HepG2 (cell line): ENCODE measurements around the gene SETD3. TPM values are rescaled to one million over a fixed set of nuclear protein-coding genes. Genes with fewer than 3 reads are reported as not detected.

ENCODE experiments used
- EHMT2 ChIP-seq: fragments of 200-600 bp; sonication (generic); IDR thresholded peaks from 2 replicates; pipeline ENCODE4 v1.7.0; 2017; ENCODE audit warnings: antibody characterized with exemption, low read depth, low read length, borderline replicate concordance
- HDAC1 ChIP-seq: sonication (generic); formaldehyde crosslinking; IDR thresholded peaks from 2 replicates; pipeline ENCODE4 v1.5.1; 2020; ENCODE audit warnings: mild to moderate bottlenecking, missing genetic modification reagents
- JUND ChIP-seq: sonication (generic); formaldehyde crosslinking; IDR thresholded peaks from 2 replicates; pipeline ENCODE4 v1.8.0; 2022; ENCODE audit warnings: mild to moderate bottlenecking, missing genetic modification reagents
- NR2F6 ChIP-seq, 2 experiments: IDR thresholded peaks; 2 replicates each; pipeline ENCODE4 v1.6.1; 2016; ENCODE audit warnings: antibody characterized with exemption in 1 of 2, mild to moderate bottlenecking in 1 of 2
- PTBP1 ChIP-seq: fragments of 200-400 bp; formaldehyde crosslinking; IDR thresholded peaks from 2 replicates; pipeline ENCODE4 v1.6.1; 2018; ENCODE audit warnings: low read length, low read depth; ENCODE audit not compliant: poor library complexity, severe bottlenecking
- TAF15 ChIP-seq: fragments of 200-400 bp; formaldehyde crosslinking; IDR thresholded peaks from one replicate; pipeline ENCODE4 v1.6.1; 2018; ENCODE audit warnings: mild to moderate bottlenecking, low read depth, low read length; ENCODE audit not compliant: poor library complexity, severe bottlenecking
- ZNF160 ChIP-seq: sonication (generic); formaldehyde crosslinking; IDR thresholded peaks from 2 replicates; pipeline ENCODE4 v1.8.0; 2022; ENCODE audit warnings: mild to moderate bottlenecking, inconsistent platforms, missing genetic modification reagents
- ZNF451 ChIP-seq: sonication (generic); formaldehyde crosslinking; IDR thresholded peaks from 2 replicates; pipeline ENCODE4 v1.5.0; 2020; ENCODE audit warnings: mild to moderate bottlenecking, missing genetic modification reagents
- ZNF616 ChIP-seq: sonication (generic); formaldehyde crosslinking; IDR thresholded peaks from 2 replicates; pipeline ENCODE4 v1.5.0; 2020; ENCODE audit warnings: low read depth, mild to moderate bottlenecking, missing genetic modification reagents
- ZSCAN31 ChIP-seq: sonication (generic); formaldehyde crosslinking; IDR thresholded peaks from 2 replicates; pipeline ENCODE4 v1.5.0; 2020; ENCODE audit warnings: low read depth, mild to moderate bottlenecking, missing genetic modification reagents
- polyA plus RNA-seq, 8 experiments: library from polyadenylated mRNA; depleted of rRNA in 3 of 8; stranded (reverse) in 7 of 8; unstranded in 1 of 8; fragments of >200 nt; fragmentation: Illumina TruSeq in 4 of 8; extraction: Trizol in 4 of 8; gene quantifications; 2 replicates each; pipeline versions ENCODE4 v1.2.1 to v1.2.3, GENCODE V29; 2011 to 2016; ENCODE audit warnings: low read depth in 4 of 8, missing spikeins in 1 of 8, mixed read lengths in 1 of 8; ENCODE audit not compliant: insufficient read depth in 1 of 8
- total RNA-seq, 5 experiments: library from RNA; depleted of rRNA; stranded (reverse); fragments of >200 nt; fragmentation: Illumina TruSeq; extraction: Trizol; gene quantifications; 2 replicates each; pipeline ENCODE4 v1.2.3, GENCODE V29; 2016; ENCODE audit warnings: low read depth in 1 of 5
- TF ChIP-seq, protein P1 (sequence below): sonication (generic); formaldehyde crosslinking; conservative IDR thresholded peaks from 2 replicates; pipeline ENCODE4 v1.8.0; 2022; ENCODE audit warnings: mild to moderate bottlenecking, moderate library complexity, missing genetic modification reagents
- TF ChIP-seq, protein P2 (sequence below): sonication (generic); formaldehyde crosslinking; IDR thresholded peaks from 2 replicates; pipeline ENCODE4 v1.8.1; 2022; ENCODE audit warnings: mild to moderate bottlenecking, missing genetic modification reagents
- TF ChIP-seq, protein P3 (sequence below): sonication (generic); formaldehyde crosslinking; IDR thresholded peaks from 2 replicates; pipeline ENCODE4 v1.4.0; 2020; ENCODE audit warnings: missing genetic modification reagents, mild to moderate bottlenecking, borderline replicate concordance
- TF ChIP-seq, protein P4 (sequence below): sonication (generic); formaldehyde crosslinking; IDR thresholded peaks from 2 replicates; pipeline ENCODE4 v1.8.0; 2022; ENCODE audit warnings: low read depth, missing genetic modification reagents
- TF ChIP-seq, protein P5 (sequence below): sonication (generic); formaldehyde crosslinking; IDR thresholded peaks from 2 replicates; pipeline ENCODE4 v1.9.0; 2022; ENCODE audit warnings: low read depth, missing genetic modification reagents
- TF ChIP-seq, protein P6 (sequence below): sonication (generic); formaldehyde crosslinking; conservative IDR thresholded peaks from 2 replicates; pipeline ENCODE4 v1.4.0; 2020; ENCODE audit warnings: missing genetic modification reagents

SETD3 gene
- total and polyA plus RNA-seq, 2 of the 13 experiments (the other 11 are each of a cell fraction or from before 2014, with no cell fraction given) = 30.3 to 67.1 TPM

DNA sequence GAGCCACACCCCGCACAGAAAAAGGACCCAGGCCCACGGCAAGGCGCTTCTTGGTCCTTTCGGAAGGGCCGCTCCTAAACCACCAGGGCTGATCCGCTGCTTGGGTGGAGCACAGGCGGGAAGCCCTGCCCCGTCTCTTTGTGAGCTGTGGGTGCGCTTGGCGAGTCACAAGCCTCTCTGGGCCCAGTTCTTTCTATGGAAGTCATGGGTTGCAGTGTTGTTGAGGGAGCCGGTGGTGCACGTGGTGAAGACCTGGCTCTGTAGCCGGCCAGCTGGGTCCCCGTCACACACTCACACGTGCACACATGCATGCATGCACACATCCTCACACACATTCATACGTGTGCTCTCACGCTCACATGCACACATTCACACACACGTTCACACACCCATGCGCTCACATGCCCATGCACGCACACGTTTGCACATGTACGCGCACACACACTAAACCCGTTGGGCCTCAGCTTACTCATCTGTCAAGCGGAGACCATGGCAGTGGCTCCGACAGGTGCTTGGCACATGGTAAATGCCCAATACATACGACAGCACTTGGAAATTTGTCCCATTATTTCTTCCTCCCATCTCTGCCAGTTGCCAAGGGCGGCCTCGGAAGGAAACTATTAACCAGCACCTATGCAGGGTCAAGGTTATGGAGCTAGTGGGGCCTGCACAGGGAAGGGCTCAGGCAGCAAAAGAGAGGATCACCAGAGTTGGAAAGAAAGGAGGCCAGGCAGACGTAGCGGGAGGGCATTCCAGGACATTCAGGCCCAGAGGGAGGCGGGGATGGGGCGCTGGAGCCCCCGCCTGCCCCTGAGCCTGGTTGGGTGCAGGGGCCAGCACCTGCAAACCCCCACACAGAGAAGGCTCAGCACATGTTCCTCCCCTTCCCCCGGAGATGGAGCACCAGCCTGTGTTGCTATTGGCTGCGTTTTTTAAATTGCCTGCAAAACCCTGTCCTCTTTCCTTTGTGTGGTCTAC lies 96.9 kb downstream of the SETD3 start (continued):
- TF ChIP-seq, protein P1, sequence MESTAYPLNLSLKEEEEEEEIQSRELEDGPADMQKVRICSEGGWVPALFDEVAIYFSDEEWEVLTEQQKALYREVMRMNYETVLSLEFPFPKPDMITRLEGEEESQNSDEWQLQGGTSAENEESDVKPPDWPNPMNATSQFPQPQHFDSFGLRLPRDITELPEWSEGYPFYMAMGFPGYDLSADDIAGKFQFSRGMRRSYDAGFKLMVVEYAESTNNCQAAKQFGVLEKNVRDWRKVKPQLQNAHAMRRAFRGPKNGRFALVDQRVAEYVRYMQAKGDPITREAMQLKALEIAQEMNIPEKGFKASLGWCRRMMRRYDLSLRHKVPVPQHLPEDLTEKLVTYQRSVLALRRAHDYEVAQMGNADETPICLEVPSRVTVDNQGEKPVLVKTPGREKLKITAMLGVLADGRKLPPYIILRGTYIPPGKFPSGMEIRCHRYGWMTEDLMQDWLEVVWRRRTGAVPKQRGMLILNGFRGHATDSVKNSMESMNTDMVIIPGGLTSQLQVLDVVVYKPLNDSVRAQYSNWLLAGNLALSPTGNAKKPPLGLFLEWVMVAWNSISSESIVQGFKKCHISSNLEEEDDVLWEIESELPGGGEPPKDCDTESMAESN (CRISPR knock-in tag) = no peak
- TF ChIP-seq EHMT2 (no peak), PTBP1 (no peak), NR2F6 (IDR thresholded peaks at IDR 0.05) (peak; percentile 40; the same call in 1 of the 2 replicates), NR2F6 (CRISPR knock-in tag; IDR thresholded peaks at IDR 0.05) (no peak), ZNF616 (CRISPR knock-in tag) (no peak), TAF15 (no peak), ZNF451 (CRISPR knock-in tag) (no peak), ZNF160 (CRISPR knock-in tag) (no peak), ZSCAN31 (CRISPR knock-in tag) (no peak), JUND (CRISPR knock-in tag) (0 out of 2 replicates have a peak, but pooled peaks have one; percentile 43), HDAC1 (CRISPR knock-in tag) (0 out of 2 replicates have a peak, but pooled peaks have one; percentile 16)
- TF ChIP-seq, protein P2, sequence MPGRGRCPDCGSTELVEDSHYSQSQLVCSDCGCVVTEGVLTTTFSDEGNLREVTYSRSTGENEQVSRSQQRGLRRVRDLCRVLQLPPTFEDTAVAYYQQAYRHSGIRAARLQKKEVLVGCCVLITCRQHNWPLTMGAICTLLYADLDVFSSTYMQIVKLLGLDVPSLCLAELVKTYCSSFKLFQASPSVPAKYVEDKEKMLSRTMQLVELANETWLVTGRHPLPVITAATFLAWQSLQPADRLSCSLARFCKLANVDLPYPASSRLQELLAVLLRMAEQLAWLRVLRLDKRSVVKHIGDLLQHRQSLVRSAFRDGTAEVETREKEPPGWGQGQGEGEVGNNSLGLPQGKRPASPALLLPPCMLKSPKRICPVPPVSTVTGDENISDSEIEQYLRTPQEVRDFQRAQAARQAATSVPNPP (CRISPR knock-in tag) = no peak
- TF ChIP-seq, protein P3, sequence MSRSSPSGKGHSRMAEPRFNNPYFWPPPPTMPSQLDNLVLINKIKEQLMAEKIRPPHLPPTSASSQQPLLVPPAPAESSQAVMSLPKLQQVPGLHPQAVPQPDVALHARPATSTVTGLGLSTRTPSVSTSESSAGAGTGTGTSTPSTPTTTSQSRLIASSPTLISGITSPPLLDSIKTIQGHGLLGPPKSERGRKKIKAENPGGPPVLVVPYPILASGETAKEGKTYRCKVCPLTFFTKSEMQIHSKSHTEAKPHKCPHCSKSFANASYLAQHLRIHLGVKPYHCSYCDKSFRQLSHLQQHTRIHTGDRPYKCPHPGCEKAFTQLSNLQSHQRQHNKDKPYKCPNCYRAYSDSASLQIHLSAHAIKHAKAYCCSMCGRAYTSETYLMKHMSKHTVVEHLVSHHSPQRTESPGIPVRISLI = no peak
- TF ChIP-seq, protein P4, sequence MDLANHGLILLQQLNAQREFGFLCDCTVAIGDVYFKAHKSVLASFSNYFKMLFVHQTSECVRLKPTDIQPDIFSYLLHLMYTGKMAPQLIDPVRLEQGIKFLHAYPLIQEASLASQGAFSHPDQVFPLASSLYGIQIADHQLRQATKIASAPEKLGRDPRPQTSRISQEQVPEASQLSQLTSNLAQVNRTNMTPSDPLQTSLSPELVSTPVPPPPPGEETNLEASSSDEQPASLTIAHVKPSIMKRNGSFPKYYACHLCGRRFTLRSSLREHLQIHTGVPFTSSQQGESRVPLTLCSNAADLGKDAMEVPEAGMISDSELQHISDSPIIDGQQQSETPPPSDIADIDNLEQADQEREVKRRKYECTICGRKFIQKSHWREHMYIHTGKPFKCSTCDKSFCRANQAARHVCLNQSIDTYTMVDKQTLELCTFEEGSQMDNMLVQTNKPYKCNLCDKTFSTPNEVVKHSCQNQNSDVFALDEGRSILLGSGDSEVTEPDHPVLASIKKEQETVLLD (CRISPR knock-in tag) = no peak
- TF ChIP-seq, protein P5, sequence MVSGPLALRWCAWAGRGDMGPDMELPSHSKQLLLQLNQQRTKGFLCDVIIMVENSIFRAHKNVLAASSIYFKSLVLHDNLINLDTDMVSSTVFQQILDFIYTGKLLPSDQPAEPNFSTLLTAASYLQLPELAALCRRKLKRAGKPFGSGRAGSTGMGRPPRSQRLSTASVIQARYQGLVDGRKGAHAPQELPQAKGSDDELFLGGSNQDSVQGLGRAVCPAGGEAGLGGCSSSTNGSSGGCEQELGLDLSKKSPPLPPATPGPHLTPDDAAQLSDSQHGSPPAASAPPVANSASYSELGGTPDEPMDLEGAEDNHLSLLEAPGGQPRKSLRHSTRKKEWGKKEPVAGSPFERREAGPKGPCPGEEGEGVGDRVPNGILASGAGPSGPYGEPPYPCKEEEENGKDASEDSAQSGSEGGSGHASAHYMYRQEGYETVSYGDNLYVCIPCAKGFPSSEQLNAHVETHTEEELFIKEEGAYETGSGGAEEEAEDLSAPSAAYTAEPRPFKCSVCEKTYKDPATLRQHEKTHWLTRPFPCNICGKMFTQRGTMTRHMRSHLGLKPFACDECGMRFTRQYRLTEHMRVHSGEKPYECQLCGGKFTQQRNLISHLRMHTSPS (CRISPR knock-in tag) = 0 out of 2 replicates have a peak, but pooled peaks have one; percentile 33
- TF ChIP-seq, protein P6, sequence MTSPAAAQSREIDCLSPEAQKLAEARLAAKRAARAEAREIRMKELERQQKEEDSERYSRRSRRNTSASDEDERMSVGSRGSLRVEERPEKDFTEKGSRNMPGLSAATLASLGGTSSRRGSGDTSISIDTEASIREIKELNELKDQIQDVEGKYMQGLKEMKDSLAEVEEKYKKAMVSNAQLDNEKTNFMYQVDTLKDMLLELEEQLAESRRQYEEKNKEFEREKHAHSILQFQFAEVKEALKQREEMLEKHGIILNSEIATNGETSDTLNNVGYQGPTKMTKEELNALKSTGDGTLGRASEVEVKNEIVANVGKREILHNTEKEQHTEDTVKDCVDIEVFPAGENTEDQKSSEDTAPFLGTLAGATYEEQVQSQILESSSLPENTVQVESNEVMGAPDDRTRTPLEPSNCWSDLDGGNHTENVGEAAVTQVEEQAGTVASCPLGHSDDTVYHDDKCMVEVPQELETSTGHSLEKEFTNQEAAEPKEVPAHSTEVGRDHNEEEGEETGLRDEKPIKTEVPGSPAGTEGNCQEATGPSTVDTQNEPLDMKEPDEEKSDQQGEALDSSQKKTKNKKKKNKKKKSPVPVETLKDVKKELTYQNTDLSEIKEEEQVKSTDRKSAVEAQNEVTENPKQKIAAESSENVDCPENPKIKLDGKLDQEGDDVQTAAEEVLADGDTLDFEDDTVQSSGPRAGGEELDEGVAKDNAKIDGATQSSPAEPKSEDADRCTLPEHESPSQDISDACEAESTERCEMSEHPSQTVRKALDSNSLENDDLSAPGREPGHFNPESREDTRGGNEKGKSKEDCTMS = no peak
